ENCODE data around the gene SLC6A11.

Gene SLC6A11

GRCh38 chr3:10985181-10985580, 169.2 kb downstream of the SLC6A11 start:
- no peak for DNase-seq

GRCh38 chr3:10986592-10986991, 170.6 kb downstream of the SLC6A11 start:
- no peak for DNase-seq

- no peak for DNase-seq
These were observed 172.1 kb downstream of the SLC6A11 start for GRCh38 chr3:10988001-10988665.

- DNase-seq, result no peak
These were observed 173.0 kb downstream of the SLC6A11 start for GRCh38 chr3:10988991-10989484.
